Measurements from ENCODE around the gene FOXR1.

- TF ChIP-seq CTCF (IDR thresholded peaks at IDR 0.05; ENCODE audit: insufficient read depth, low read length) (no peak), GABPA (IDR thresholded peaks at IDR 0.05; ENCODE audit: low read depth) (peak; percentile 99), POLR2AphosphoS5 (IDR thresholded peaks at IDR 0.05; ENCODE audit: low read depth) (peak; percentile 89), SPI1 (IDR thresholded peaks at IDR 0.05; ENCODE audit: borderline replicate concordance, low read depth) (peak; percentile 91)
- TF ChIP-seq, protein P1, sequence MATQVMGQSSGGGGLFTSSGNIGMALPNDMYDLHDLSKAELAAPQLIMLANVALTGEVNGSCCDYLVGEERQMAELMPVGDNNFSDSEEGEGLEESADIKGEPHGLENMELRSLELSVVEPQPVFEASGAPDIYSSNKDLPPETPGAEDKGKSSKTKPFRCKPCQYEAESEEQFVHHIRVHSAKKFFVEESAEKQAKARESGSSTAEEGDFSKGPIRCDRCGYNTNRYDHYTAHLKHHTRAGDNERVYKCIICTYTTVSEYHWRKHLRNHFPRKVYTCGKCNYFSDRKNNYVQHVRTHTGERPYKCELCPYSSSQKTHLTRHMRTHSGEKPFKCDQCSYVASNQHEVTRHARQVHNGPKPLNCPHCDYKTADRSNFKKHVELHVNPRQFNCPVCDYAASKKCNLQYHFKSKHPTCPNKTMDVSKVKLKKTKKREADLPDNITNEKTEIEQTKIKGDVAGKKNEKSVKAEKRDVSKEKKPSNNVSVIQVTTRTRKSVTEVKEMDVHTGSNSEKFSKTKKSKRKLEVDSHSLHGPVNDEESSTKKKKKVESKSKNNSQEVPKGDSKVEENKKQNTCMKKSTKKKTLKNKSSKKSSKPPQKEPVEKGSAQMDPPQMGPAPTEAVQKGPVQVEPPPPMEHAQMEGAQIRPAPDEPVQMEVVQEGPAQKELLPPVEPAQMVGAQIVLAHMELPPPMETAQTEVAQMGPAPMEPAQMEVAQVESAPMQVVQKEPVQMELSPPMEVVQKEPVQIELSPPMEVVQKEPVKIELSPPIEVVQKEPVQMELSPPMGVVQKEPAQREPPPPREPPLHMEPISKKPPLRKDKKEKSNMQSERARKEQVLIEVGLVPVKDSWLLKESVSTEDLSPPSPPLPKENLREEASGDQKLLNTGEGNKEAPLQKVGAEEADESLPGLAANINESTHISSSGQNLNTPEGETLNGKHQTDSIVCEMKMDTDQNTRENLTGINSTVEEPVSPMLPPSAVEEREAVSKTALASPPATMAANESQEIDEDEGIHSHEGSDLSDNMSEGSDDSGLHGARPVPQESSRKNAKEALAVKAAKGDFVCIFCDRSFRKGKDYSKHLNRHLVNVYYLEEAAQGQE (IDR thresholded peaks at IDR 0.05; ENCODE audit: insufficient replicate concordance, low read depth) = peak; percentile 69
These were observed 46.7 kb downstream of the FOXR1 start, which contains the start of the genes RPS25 and TRAPPC4 for GRCh38 chr11:119018074-119018938.

Measured in HL-60 (cell line).